ENCODE measurements around the gene TMEM259.

The TMEM259 gene

DNA sequence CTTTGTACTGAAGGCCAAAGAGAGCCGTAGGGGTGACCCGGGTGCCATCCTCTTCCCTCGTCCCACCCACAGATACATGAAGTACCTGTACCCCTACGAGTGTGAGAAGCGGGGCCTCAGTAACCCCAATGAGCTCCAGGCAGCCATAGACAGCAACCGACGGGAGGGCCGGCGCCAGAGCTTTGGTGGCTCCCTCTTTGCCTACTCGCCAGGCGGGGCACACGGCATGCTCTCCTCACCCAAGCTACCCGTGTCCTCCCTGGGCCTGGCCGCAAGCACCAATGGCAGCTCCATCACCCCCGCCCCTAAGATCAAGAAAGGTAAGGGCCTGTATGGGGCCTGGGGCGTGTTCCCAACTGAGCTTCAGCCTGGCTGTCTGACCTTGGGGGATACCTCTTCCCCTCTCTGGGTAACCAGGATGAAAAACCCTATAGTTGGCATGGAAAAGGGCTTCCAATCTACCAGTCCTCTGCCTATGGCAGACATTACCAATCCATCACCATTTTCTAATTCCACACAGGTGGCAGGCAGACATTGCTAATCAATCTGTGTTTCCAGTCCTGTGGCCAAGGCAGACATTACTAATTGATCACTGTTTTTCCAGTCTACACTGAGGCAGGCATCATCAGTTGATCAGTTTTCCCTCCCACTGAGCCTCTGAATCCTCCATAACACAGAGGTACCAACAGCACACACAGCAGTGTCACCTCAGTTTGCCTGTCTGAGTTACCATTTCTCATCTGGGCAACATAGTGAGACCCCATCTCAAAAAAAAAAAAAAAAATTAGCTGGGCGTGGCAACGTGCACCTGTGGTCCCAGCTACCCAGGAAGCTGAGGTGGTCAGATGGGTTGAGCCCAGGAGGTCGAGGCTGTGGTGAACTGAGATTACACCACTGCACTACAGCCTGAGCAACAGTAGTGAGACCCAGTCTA is 55.9 kb downstream of the TMEM259 start:
- Histone ChIP-seq H3K9me3 (ENCODE audit: insufficient read depth, low read length) (no peaks in the 10 kb centered on the region), H2AFZ (ENCODE audit: low read depth, low read length, severe bottlenecking) (no peak overlapping the region), H3F3A (ENCODE audit: insufficient read depth) (no peaks in the 10 kb centered on the region), H3K4me2 (ENCODE audit: low read depth, low read length, poor library complexity, severe bottlenecking) (no peak overlapping the region), H3K9ac (ENCODE audit: low read length) (no peak overlapping the region), H3K4me3 (ENCODE audit: insufficient read depth, low read length, poor library complexity, severe bottlenecking) (no peak overlapping the region), H3K79me2 (ENCODE audit: insufficient read depth, low read length) (no peaks in the 10 kb centered on the region), H3K27me3 (ENCODE audit: low read length) (no peaks in the 10 kb centered on the region), H3K9me2 (replicated peaks; ENCODE audit: insufficient read depth, low read length) (no peaks in the 10 kb centered on the region), H3K27ac (ENCODE audit: low read depth, low read length) (no peak overlapping the region), H3K36me3 (ENCODE audit: low read length) (no peaks in the 10 kb centered on the region), H4K20me1 (ENCODE audit: low read depth, low read length) (no peaks in the 10 kb centered on the region)
- TF ChIP-seq, protein P1, sequence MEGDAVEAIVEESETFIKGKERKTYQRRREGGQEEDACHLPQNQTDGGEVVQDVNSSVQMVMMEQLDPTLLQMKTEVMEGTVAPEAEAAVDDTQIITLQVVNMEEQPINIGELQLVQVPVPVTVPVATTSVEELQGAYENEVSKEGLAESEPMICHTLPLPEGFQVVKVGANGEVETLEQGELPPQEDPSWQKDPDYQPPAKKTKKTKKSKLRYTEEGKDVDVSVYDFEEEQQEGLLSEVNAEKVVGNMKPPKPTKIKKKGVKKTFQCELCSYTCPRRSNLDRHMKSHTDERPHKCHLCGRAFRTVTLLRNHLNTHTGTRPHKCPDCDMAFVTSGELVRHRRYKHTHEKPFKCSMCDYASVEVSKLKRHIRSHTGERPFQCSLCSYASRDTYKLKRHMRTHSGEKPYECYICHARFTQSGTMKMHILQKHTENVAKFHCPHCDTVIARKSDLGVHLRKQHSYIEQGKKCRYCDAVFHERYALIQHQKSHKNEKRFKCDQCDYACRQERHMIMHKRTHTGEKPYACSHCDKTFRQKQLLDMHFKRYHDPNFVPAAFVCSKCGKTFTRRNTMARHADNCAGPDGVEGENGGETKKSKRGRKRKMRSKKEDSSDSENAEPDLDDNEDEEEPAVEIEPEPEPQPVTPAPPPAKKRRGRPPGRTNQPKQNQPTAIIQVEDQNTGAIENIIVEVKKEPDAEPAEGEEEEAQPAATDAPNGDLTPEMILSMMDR (IDR thresholded peaks at IDR 0.05; ENCODE audit: insufficient read depth, low read length, poor library complexity, severe bottlenecking) = no peak
- no peak for TF ChIP-seq EZH2phosphoT487 (conservative IDR thresholded peaks at IDR 0.05; ENCODE audit: low read length)

DNA sequence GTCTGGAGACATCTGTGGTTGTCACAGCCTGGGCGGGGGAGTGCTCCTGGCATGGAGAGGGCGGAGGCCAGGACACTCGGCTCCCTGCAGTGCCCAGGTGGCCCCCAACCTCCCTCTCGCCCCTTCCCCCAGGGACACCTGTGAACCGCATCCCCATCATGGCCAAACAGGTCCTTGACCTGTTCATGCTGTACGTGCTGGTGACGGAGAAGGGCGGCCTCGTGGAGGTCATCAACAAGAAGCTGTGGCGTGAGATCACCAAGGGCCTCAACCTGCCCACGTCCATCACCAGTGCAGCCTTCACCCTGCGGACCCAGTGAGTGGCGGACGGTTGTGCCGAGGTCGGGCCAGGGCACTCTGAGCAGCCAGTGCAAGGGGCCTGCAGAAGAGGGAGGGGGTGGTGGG is 56.8 kb downstream of the TMEM259 start:
- no peak overlapping the region for H2AFZ ChIP-seq (ENCODE audit: low read depth, low read length, severe bottlenecking)
- no peaks in the 10 kb centered on the region for H3K9me3 ChIP-seq (ENCODE audit: insufficient read depth, low read length)
- H3K79me2 ChIP-seq (ENCODE audit: insufficient read depth, low read length) = no peaks in the 10 kb centered on the region
- no peaks in the 10 kb centered on the region for H3K9me2 ChIP-seq (replicated peaks; ENCODE audit: insufficient read depth, low read length)
- TF ChIP-seq, protein P1 (IDR thresholded peaks at IDR 0.05; ENCODE audit: insufficient read depth, low read length, poor library complexity, severe bottlenecking) = no peak
- TF ChIP-seq EZH2phosphoT487 (conservative IDR thresholded peaks at IDR 0.05; ENCODE audit: low read length) = no peak
- no peak overlapping the region for H3K4me2 ChIP-seq (ENCODE audit: low read depth, low read length, poor library complexity, severe bottlenecking)
- H3K9ac ChIP-seq (ENCODE audit: low read length) = no peak overlapping the region
- H4K20me1 ChIP-seq (ENCODE audit: low read depth, low read length) = no peaks in the 10 kb centered on the region
- H3K4me3 ChIP-seq (ENCODE audit: insufficient read depth, low read length, poor library complexity, severe bottlenecking) = no peak overlapping the region
- no peak overlapping the region for H3K27ac ChIP-seq (ENCODE audit: low read depth, low read length)
- H3K27me3 ChIP-seq (ENCODE audit: low read length) = no peaks in the 10 kb centered on the region
- no peaks in the 10 kb centered on the region for H3F3A ChIP-seq (ENCODE audit: insufficient read depth)
- no peaks in the 10 kb centered on the region for H3K36me3 ChIP-seq (ENCODE audit: low read length)

DNA sequence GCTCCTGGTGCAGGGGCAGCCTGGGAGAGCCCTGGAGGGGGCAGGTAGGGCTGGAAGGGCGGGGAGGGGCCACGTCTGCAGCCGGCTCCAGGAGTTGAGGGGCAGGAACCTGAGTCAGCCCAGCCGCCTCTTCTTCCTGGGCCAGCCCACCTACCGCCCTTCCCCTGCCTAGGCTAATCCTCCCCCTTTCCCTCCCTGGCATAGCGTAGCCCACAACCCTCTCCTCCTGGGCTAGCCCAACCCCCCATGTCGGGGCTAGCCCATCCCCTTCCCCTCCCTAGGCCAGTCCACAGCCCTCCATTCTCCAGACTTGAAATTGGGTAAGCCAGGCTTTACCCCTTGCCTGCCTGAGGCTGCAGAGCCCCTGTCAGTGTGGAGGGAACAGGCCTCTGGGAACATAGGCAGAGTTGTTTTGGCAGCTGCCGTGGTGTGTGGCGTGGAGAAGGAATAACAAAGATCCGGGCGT is 57.4 kb downstream of the TMEM259 start:
- no peaks in the 10 kb centered on the region for H4K20me1 ChIP-seq (ENCODE audit: low read depth, low read length)
- H3F3A ChIP-seq (ENCODE audit: insufficient read depth) = no peaks in the 10 kb centered on the region
- H3K27me3 ChIP-seq (ENCODE audit: low read length) = no peaks in the 10 kb centered on the region
- TF ChIP-seq, protein P1 (IDR thresholded peaks at IDR 0.05; ENCODE audit: insufficient read depth, low read length, poor library complexity, severe bottlenecking) = no peak
- TF ChIP-seq EZH2phosphoT487 (conservative IDR thresholded peaks at IDR 0.05; ENCODE audit: low read length) = no peak
- H3K9me3 ChIP-seq (ENCODE audit: insufficient read depth, low read length) = no peaks in the 10 kb centered on the region
- no peak overlapping the region for H2AFZ ChIP-seq (ENCODE audit: low read depth, low read length, severe bottlenecking)
- H3K9me2 ChIP-seq (replicated peaks; ENCODE audit: insufficient read depth, low read length) = no peaks in the 10 kb centered on the region
- no peaks in the 10 kb centered on the region for H3K36me3 ChIP-seq (ENCODE audit: low read length)
- no peak overlapping the region for H3K4me2 ChIP-seq (ENCODE audit: low read depth, low read length, poor library complexity, severe bottlenecking)
- no peak overlapping the region for H3K4me3 ChIP-seq (ENCODE audit: insufficient read depth, low read length, poor library complexity, severe bottlenecking)
- H3K27ac ChIP-seq (ENCODE audit: low read depth, low read length) = no peak overlapping the region
- no peaks in the 10 kb centered on the region for H3K79me2 ChIP-seq (ENCODE audit: insufficient read depth, low read length)
- no peak overlapping the region for H3K9ac ChIP-seq (ENCODE audit: low read length)
